RWPE2 (cell line): Measurements from ENCODE around the gene LRRC8C.

Experiments used
- ATAC-seq: fragments of 200-7000 bp; cut with Tn5 transposase; 3 replicates; pipeline ENCODE4 v1.9.1; 2021; ENCODE audit warnings: low read depth
- DNase-seq: peaks from one replicate; pipeline ENCODE4 v3.0.0-alpha.2; 2020; ENCODE audit warnings: low spot score
- H3K27ac ChIP-seq: fragments of 450-650 bp; 2 replicates; pipeline ENCODE4 v1.5.1; 2017; ENCODE audit warnings: mild to moderate bottlenecking; ENCODE audit not compliant: poor library complexity, severe bottlenecking
- H3K27me3 ChIP-seq: fragments of 250-450 bp; sonication (Bioruptor Pico); 2 replicates; pipeline ENCODE4 v1.5.1; 2021; ENCODE audit warnings: mild to moderate bottlenecking, moderate library complexity; ENCODE audit not compliant: insufficient read depth, poor library complexity, severe bottlenecking
- H3K36me3 ChIP-seq: fragments of 250-450 bp; sonication (Bioruptor Pico); 2 replicates; pipeline ENCODE4 v1.5.1; 2020; ENCODE audit warnings: low read depth, mild to moderate bottlenecking, moderate library complexity
- H3K4me1 ChIP-seq: fragments of 250-450 bp; sonication (Bioruptor Pico); 2 replicates; pipeline ENCODE4 v1.5.1; 2021; ENCODE audit warnings: mild to moderate bottlenecking, moderate library complexity; ENCODE audit not compliant: insufficient read depth, poor library complexity, severe bottlenecking
- H3K4me3 ChIP-seq: fragments of 250-450 bp; sonication (Bioruptor Pico); 2 replicates; pipeline ENCODE4 v1.5.1; 2021; ENCODE audit warnings: mild to moderate bottlenecking, moderate library complexity; ENCODE audit not compliant: severe bottlenecking
- H3K9me3 ChIP-seq: fragments of 250-450 bp; sonication (Bioruptor Pico); 2 replicates; pipeline ENCODE4 v1.5.1; 2021; ENCODE audit warnings: mild to moderate bottlenecking, moderate library complexity; ENCODE audit not compliant: severe bottlenecking
- TF ChIP-seq, protein P1 (sequence below): fragments of 450-650 bp; IDR thresholded peaks from one replicate; pipeline ENCODE4 v1.5.1; 2017; ENCODE audit warnings: mild to moderate bottlenecking, moderate library complexity; ENCODE audit not compliant: poor library complexity, severe bottlenecking

Gene LRRC8C

DNA sequence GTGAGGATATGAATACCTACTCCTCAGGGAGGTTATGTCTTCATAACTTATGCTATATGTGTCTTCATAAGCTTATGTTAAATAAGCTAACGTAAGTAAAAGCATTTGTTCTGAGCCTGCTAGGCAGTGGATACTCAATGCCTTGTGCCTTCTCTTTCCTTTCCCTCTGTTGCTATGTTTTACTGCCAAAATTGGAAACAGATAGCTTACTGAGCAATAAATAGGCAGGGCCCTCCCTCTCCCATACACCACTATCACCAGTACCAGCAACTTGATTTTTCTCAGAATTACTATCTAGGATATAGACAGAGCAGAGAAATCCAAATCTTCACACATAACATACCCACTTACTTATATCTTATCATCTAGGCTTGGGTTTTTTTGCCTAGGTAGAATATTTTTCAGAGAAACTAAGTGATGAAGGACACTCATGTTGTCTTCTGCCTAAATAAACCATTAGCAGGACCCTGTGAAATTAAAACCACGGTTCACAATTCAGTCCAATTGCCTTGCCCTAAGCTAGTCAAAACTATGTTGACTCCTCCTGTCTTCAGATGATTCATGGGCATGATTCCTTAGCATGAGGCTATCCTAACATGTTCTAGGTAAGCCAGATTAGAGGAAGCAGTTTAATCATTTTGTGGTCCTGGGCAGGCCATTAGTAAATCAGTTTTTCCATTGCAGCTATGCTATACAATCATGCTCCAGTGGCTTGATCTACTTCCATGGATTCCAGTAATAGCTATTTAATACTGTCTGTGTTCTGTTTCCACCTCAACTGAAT is 15.9 kb upstream of the LRRC8C start:
- no peak overlapping the region for H3K4me3 ChIP-seq
- H3K36me3 ChIP-seq, result no peaks in the 10 kb centered on the region
- H3K4me1 ChIP-seq, result peaks cover 13% of the 10 kb centered on the region
- no peaks in the 10 kb centered on the region for H3K9me3 ChIP-seq
- DNase-seq (no peak), ATAC-seq (peak; percentile 62; the same call in 1 of the 3 replicates)
- TF ChIP-seq, protein P1, sequence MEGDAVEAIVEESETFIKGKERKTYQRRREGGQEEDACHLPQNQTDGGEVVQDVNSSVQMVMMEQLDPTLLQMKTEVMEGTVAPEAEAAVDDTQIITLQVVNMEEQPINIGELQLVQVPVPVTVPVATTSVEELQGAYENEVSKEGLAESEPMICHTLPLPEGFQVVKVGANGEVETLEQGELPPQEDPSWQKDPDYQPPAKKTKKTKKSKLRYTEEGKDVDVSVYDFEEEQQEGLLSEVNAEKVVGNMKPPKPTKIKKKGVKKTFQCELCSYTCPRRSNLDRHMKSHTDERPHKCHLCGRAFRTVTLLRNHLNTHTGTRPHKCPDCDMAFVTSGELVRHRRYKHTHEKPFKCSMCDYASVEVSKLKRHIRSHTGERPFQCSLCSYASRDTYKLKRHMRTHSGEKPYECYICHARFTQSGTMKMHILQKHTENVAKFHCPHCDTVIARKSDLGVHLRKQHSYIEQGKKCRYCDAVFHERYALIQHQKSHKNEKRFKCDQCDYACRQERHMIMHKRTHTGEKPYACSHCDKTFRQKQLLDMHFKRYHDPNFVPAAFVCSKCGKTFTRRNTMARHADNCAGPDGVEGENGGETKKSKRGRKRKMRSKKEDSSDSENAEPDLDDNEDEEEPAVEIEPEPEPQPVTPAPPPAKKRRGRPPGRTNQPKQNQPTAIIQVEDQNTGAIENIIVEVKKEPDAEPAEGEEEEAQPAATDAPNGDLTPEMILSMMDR, result no peak
- H3K27ac ChIP-seq, result no peak overlapping the region
- no peaks in the 10 kb centered on the region for H3K27me3 ChIP-seq

DNA sequence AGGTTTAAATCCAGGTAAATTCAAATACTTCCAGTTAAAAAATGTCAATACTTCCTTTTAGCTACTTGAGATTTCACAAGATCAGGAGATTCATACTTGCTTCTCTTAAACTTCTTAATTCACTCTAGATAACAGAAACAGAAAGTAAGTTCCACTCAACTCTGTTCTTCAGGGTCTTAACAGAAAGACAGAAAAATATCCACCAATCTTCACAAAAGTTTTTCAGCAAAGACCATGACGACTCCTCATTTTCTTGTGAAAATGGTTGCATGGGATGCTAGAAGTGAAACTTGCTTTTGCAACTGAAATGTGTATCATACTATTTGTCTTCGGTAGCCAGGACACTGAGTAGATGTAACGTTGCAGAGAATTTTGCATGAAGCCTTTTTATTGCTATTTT is 12.3 kb upstream of the LRRC8C start:
- no peak overlapping the region for H3K4me3 ChIP-seq
- no peak for ATAC-seq
- no peak for DNase-seq
- peaks cover 13% of the 10 kb centered on the region for H3K4me1 ChIP-seq
- H3K9me3 ChIP-seq, result no peaks in the 10 kb centered on the region
- no peak overlapping the region for H3K27ac ChIP-seq
- no peaks in the 10 kb centered on the region for H3K27me3 ChIP-seq
- no peaks in the 10 kb centered on the region for H3K36me3 ChIP-seq
- TF ChIP-seq, protein P1, result no peak

DNA sequence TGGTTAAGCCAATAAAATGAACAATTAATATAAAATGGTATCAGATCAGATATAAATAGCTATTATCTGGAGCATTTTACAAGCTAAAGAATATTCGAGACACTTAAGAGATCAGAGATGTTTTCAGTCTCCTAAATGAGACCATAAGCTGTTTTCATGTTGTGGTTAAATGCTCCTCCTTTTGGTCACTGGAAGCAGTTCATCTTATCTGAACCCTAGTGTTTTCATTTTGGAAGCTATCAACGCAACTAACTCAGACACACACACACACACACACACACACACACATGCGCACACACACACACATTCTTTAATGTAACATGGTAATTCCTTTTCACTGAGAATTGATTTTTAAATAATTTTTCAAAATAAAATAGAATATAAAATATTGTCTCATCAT is 10.0 kb upstream of the LRRC8C start:
- Histone ChIP-seq H3K36me3 (no peaks in the 10 kb centered on the region), H3K4me1 (no peaks in the 10 kb centered on the region), H3K27me3 (no peaks in the 10 kb centered on the region), H3K27ac (no peak overlapping the region), H3K9me3 (no peaks in the 10 kb centered on the region), H3K4me3 (no peak overlapping the region)
- ATAC-seq (no peak), DNase-seq (no peak)
- TF ChIP-seq, protein P1, result peak; percentile 33

DNA sequence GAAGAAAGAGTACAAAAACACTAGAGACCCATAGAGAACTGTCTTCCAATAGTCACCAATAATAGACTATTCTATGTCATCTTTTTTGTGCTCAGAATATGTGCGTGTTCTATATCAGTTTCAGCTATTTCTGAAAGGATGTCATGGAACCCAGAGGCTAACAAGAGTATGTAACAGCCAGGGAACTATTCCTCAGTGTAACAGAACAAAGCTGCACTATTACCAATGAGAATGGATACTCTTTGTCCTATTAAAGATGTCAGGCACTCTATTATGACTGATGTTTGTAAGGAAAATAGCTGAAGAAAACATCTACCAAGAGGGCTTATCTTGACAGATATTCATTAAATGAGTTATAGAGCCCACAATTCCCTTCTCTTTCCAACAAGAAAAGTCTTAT is 8.6 kb upstream of the LRRC8C start:
- no peak for ATAC-seq
- TF ChIP-seq, protein P1, result no peak
- H3K27me3 ChIP-seq, result no peaks in the 10 kb centered on the region
- DNase-seq, result no peak
- no peaks in the 10 kb centered on the region for H3K4me1 ChIP-seq
- H3K4me3 ChIP-seq, result no peak overlapping the region
- no peak overlapping the region for H3K27ac ChIP-seq
- no peaks in the 10 kb centered on the region for H3K9me3 ChIP-seq
- no peaks in the 10 kb centered on the region for H3K36me3 ChIP-seq

DNA sequence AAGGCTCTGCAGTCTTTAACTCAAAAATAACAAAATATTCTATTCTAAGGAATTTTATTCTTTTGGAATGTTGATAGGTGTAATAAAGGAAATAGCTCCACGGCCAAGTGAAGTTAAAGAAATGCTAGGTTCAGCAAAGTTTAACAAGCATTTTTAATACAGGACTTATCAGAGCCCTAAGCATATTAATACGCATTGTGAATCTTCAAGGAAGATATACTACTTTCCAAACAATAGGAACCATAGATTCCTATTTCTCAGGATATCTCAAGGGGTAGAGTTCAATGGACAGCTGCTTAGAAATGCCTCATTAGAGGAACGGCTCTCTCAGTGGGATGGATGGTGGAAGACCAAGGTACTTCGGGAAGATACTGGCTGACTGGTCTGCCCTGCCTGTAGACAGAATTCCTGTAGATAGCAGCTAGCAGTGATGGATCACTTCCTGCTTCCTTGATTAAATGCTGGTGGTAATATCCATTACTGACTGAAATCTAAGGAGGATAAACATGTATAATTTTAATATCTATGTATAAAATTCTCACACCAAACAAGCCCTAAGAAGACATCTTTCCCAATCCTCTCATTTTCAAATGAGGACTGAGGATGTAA is 8.1 kb upstream of the LRRC8C start:
- H3K4me1 ChIP-seq, result no peaks in the 10 kb centered on the region
- ATAC-seq, result no peak
- H3K36me3 ChIP-seq, result no peaks in the 10 kb centered on the region
- TF ChIP-seq, protein P1, result no peak
- DNase-seq, result no peak
- H3K9me3 ChIP-seq, result no peaks in the 10 kb centered on the region
- no peaks in the 10 kb centered on the region for H3K27me3 ChIP-seq
- H3K27ac ChIP-seq, result no peak overlapping the region
- H3K4me3 ChIP-seq, result no peak overlapping the region
